ENCODE data around the gene GMPS.
"Not testable (repeated sequence)": the region's sequence is repeated elsewhere in the genome, so short reads cannot be mapped to it uniquely, and the experiment has no call there.

The GMPS gene

DNA sequence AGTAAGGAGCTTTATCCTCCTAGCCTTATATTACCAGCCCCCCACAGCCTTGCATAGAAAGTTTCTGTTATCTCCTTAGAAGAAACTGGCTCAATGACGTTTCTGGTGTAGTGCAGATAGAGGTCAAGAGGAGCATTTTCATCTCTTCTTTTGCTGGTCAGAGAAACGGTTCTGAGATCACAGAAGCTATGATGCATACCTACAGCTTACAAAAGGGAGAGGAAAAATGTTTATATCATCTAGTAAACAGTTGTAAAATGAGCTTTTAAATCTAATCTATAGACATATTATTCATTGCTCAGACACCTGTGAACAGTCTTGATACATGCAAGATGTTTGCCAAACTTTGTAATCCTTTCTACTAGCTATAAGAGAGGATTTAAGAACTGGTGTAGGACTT, 68.0 kb downstream of the GMPS start:
- no peak for DNase-seq (ENCODE audit: low read depth in 4 of 4, low spot score in 1 of 4)

DNA sequence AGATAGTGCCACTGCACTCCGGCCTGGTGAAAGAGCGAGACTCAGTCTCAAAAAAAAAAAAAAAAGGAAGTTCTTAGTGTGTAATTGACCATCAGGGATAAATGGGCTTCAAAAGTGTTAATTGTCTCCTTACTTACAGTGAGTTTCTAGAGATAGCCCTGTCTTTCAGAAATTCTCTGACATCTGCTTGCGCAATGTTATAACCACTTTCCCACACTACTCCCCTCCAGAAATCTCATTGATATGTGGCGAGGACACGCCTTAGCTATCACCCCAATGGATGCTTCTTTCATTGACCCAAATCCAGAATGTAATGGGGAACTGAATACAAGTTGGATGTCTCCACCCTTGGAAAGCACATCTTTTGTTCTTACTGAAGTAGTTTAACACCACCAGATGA, 70.9 kb downstream of the GMPS start:
- DNase-seq (ENCODE audit: low read depth in 4 of 4, low spot score in 1 of 4): no peak

DNA sequence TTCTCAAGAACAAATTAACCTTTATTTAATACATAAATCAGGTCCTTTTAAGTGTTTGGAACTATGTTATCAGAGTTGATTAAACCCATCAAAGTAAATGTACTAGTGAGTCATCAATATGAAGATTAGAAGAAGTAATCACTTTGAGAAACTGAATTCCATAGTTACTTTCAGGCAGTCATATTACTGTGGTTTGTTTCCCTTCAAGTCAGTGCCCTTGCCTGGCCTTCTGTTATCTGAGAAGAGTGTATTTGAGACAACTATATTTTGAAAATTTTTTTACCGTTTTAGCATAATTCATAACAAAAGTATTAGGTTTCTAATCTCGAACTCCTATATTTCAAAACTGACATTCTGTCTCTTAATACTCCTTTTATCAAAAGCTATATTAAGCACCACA, 73.6 kb downstream of the GMPS start:
- no peak for DNase-seq (ENCODE audit: low read depth in 4 of 4, low spot score in 1 of 4)

DNA sequence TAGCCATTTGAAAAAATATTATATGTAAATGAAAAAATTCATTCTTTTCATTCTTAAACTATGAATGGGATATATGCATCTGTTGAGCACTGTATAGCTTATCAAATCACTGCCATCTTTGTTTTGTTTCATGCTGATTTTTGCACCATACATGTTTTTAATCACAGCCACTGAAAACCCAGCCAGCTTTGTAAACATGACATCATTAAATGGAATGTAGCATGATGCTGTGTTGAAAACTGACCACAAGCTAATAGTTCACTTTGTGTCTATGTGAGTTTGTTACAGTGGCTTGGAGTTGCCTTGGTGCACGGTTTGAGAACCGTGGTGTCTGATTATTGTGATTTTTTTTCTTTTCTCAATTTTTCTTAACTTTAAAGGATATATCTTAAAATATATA, 75.7 kb downstream of the GMPS start:
- no peak for DNase-seq (ENCODE audit: low read depth in 4 of 4, low spot score in 1 of 4)

DNA sequence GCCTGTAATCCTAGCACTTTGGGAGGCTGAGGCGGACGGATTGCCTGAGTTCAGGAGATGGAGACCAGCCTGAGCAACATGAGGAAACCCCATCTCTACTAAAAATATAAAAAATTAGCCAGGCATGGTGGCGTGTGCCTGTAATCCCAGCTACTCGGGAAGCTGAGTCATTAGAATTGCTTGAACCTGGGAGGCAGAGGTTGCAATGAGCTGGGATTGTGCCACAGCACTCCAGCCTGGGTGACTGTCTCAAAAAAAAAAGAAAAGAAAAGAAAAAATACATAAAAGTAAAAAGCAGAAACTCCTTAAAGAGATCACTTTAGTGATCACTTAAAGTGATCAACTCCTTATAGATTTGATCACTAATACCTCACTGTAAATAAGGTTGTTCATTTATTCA, 78.0 kb downstream of the GMPS start:
- no peak for DNase-seq (ENCODE audit: low read depth in 4 of 4, low spot score in 1 of 4)

DNA sequence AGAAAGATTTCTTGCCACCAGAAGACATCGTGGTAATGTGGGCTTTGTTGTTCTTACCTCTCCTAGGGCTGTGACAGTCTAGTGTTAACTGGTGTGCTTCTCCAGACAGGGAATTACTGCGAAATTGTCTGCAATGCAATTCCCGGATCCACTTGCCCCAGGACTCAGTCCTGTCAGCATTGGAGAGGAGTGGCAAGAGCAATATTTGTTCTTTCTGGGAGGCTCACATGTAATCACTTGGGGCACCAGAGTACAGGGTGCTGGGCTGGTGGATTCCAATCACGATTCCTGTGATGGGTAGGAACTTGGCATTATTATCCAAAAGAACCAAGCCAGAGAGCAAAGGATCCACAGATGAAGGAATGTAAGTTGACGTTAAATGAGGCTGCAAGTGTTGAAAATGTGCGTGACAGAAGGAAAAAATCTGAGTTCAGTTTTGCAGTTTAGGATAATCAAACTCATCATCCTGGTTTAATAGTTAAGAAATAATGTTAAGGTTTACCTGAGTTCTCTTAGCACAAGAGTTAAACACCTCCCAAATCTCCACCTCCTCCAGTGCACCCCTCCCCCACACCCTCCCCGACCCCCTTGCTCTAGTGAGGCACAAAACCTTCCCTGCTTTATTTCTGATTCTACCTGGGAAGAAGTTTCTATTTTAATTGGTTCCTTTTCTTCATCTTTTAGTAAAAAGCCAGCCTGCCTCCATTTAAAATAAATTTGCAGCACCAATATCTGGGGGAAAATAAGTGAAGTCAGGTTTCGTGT, 79.2 kb downstream of the GMPS start:
- no peak for DNase-seq (ENCODE audit: low read depth in 4 of 4, low spot score in 1 of 4)

DNA sequence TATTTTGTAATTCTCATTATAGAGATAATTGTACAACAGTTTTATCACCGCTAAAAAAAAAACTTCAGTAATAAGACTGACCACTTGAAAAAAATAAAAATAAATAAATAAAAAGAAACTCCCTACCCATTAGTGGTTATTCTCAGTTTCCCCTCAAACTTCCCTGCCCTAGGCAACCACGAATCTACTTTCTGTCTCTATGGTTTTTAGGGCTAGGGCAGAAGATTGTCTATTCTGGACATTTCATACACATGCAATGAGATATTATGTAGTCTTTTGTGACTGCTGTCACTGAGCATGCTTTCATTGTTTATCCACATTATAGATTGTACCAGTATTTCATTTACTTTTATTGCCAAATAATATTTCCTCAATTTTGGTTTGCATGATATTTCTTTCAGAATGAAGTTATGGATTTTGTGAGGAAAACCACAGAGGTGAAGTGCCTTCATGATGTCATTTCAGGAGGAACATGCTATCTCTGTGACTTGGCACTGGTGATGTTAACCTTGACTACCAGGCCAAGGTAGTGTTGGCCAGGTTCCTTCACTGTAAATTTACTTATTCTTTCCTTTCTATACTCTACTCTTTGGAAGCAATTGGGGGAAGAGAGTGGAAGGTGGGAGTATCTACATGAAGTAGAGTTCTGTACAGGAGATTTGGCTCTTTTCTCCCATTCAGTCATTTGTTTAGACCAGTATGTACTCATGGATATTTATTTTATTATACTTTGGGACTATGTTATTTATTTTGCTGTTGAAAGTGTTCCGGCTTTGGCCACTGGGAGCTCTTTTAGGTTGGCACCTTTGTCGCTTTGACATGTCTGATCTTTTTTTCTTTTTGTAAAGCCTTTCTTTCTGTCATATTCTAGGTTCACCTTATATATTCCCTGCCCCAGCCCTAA, 86.3 kb downstream of the GMPS start:
- DNase-seq (ENCODE audit: low read depth in 4 of 4, low spot score in 1 of 4): no peak

DNA sequence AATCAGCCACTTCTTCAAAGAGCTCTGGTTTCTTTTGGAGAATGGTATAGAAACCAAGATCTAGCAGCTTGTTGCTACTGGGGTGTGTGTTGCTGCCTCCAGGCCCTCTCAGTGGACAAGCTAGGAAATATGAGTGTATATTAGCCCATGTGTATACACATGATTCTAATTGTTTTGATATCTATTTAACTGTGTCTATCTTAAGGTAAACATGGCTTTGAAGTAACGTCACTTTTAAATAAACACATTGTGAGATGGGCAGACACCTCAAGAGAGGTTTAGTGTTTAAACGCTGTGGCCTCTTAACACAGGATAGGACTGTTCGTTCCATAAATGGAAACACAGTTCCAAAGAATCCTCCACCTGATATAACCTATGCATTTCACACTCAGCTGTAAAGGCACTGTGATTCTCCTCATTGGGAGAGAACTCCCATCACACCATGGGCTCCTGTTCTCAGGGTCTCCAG, 87.0 kb downstream of the GMPS start:
- DNase-seq (ENCODE audit: low read depth in 4 of 4, low spot score in 1 of 4): no peak

DNA sequence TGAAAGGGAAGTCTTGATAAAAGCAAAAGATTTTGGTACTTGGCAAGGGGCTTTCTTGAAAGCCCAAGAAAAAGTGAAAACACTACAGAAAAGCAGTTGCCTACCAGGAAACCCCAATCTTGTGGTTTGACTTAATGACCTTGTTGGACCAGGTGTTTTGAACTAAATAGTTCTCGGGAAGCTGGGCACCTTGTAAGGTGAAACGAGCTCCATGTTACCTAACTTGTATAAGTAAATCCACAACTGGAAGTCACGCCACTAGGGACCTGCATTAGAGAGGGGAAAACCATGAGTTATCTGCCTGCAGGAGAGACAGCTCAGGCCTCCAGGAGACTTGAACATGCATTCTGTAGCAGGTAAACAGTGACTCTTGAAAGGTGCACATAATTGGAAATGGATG, 88.2 kb downstream of the GMPS start:
- no peak for DNase-seq (ENCODE audit: low read depth in 4 of 4, low spot score in 1 of 4)

DNA sequence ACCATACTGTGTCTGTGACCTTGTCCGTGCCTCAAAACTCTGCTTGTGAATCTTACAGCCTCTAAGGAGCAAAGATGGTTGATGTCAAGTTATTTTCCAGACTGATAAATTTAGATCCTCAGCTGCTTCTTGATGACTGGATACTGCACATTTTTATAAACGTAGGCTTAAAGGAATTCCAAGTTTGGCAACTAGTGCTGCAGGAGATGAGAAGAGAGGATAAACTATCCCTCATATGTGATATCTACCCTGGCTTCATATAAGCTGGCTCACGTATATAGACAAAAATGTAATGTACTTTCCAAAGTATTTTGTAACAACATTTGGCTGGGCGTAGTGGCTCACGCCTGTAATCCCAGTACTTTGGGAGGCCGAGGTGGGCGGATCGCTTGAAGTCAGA, 89.6 kb downstream of the GMPS start:
- DNase-seq (ENCODE audit: low read depth in 4 of 4, low spot score in 1 of 4): no peak

DNA sequence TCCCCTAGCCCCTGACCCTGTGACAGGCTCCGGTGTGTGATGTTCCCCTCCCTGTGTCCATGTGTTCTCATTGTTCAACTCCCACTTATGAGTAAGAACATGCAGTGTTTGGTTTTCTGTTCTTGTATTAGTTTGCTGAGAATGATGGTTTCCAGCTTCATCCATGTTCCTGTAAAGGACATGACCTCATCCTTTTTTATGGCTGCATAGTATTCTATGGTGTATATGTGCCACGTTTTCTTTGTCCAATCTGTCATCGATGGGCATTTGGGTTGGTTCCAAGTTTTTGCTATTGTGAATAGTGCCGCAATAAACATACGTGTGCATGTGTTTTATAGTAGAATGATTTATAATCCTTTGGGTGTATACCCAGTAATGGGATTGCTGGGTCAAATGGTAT, 90.6 kb downstream of the GMPS start:
- DNase-seq (ENCODE audit: low read depth in 4 of 4, low spot score in 1 of 4): not testable (repeated sequence)

DNA sequence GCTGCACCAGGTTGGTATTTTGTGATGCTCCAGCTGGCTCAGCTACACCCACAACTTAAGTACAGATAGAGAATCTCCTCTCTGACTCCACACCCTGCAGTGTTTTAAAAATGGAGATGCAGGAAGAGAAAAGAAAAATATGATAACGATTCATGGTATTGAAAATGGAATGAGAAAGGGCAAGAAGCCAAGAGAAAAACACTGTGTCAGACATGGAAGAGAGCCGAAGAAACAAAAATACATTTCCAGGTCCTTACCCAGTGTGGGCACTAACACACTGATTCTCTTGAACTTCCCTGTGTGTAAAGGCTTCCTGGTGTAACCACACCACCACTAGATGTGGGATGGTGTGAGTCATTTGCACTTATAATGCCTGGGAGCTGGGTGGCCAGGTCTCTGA, 93.1 kb downstream of the GMPS start:
- no peak for DNase-seq (ENCODE audit: low read depth in 4 of 4, low spot score in 1 of 4)

DNA sequence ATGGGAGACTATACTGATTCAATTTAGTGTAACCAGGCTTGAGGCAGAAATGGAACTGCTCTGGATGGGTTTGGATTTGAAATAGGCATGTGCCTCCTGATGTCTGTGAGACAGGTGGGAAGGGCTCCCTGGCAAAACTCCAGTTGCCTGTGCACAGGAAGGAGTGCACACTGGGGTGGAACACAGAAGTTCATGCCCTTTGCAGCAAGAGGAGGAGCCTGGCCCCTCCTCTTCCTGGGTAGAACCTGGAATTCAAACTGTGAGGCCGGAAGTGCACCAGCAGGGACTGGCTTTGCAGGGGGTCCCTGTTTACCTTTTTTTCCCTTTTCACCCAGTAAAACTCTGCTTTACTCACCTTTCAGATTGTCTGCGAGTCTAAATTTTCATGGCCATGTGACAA, 99.9 kb downstream of the GMPS start:
- no peak for DNase-seq (ENCODE audit: low read depth in 4 of 4, low spot score in 1 of 4)

DNA sequence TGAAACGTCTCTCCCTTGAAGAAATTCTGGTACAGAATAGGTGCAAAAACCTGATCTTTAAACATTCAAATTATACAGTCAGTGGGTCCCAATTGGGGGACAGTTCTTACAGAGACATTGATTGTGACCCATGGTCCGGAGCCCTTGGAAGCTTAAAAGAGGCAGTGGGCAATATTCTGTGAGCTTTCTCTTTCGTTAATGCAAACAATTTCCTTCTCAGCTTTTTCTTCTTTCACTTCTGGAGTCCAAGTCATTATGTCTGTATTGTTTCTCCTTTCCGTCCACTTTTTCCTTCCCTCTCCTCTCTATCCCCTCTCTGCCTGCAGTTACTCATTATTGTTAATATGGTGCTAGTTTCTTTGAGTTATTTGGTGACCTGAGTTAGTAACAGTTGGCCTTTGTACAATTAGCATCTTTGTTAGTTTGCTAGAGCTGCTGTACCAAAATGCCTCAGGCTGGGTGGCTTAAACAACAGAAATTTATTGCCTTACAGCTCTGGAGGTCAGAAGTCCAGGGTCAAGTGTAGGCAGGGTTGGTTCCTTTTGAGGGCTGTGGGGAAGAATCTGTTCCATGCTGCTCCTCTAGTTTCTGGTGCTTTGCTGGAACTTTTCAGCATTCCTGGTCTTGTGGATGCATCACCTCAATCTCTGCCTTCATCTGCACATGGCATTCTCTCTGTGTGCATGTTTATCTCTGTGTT, 102.6 kb downstream of the GMPS start:
- DNase-seq (ENCODE audit: low read depth in 4 of 4, low spot score in 1 of 4): no peak

DNA sequence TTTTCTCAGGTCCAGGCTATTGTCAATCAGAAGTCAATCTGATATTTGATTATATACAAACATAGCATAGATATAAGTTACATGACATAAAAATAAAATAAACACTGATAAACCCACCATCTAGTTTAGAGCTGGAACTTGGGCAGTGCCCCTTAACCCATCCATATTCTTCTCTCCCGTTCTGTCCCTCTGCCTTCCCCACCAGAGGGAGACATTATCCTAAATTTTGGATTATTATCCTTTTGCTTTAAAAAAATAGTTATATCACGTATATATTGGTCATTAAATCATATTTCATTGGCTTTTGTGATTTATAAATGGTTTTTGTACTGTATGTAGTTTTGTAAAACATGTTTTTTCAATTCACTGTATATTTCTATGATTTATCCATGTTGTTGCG, 107.9 kb downstream of the GMPS start:
- no peak for DNase-seq (ENCODE audit: low read depth in 4 of 4, low spot score in 1 of 4)

DNA sequence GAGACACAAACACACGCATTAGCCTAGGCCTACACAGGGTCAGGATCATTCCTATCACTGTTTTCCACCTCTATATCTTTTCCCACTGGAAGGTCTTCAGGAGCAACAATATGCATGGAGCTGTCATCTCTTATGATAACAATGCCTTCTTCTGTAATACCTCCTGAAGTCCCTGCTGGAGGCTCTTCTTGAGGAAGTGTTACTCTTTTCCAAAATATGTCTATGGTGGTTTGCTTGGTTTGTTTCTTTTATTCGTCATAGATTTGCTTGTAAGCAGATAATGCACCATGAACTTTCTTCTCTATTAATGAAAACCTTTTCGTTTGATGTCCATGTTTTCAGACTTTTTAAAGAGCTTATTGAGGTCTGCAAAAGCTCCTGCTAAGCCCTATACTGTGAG, 109.3 kb downstream of the GMPS start:
- no peak for DNase-seq (ENCODE audit: low read depth in 4 of 4, low spot score in 1 of 4)

DNA sequence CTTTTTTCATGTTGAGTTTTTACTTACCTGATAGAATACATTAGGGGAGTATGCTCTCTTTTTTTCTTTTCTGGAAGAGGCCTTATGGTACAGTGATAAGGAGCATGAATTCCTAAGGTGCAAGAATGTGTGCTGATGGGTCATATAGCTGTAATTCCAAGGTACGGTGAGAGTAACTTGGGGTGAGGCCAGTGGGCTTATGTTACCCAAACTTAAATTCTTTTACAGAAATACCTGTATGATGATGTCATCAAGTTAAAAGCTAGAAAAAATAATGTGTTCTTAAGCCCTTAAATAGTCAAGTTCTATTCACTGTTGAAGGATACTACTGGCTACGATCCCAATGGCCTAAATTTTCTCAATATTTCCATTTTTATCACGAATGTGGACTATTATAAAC, 111.2 kb downstream of the GMPS start:
- DNase-seq (ENCODE audit: low read depth in 4 of 4, low spot score in 1 of 4): no peak

DNA sequence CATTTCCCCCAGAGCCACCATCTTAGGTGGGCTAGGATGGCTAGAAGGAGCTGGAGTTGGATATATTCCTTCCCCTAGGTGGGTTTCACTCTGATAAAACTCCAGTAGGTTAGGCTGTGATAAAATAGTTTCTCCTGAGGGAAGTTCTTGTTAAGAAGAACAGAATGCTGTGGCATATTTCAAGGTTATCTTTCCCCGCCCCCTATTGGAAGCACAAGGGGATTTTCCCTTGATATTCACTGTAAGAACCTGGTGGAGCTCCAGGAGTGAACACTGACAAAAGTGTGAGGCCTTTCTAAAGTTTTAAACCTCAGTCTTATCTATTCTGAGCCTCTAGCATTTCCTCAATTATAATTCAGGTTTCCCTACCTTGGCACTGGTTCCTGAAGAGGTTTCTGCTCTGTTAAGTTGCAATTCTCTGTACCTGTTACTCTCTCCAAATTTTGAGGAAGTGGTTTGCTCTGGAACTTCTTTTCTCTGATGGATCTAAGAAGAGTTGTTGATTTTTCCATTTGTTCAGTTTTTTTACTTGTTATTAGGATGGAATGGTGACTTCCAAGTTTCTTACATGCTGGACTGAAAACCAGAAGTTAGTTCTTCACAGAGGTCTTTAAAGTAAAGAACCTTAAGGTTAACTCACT, 113.5 kb downstream of the GMPS start:
- DNase-seq (ENCODE audit: low read depth in 4 of 4, low spot score in 1 of 4): no peak

DNA sequence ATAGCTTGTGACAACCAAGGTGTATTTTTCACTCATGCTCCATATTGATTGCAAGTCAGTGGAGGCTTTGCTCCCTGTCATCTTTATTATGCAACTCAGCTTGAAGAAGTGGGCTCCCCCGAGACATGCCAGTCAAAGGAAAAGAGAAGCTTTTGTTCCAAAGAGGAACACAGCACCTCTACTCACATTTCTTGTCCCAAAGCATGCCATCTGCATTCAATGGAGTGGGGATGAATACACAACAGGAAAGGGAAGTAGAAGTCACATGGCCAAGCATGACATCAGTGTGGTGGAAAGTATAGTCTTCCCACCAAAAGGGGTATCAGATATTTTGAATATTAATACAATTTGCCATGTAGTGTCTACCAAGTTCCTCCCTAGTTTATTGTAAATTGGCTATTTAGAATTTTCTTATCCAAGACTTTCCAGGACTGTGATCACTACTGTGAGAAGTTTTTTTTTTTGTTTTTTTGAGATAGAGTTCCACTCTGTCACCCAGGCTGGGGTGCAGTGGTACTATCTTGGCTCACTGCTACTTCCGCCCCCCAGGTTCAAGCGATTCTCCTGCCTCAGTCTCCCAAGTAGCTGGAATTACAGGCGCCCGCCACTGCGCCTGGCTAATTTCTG, 114.5 kb downstream of the GMPS start:
- DNase-seq (ENCODE audit: low read depth in 4 of 4, low spot score in 1 of 4): no peak

DNA sequence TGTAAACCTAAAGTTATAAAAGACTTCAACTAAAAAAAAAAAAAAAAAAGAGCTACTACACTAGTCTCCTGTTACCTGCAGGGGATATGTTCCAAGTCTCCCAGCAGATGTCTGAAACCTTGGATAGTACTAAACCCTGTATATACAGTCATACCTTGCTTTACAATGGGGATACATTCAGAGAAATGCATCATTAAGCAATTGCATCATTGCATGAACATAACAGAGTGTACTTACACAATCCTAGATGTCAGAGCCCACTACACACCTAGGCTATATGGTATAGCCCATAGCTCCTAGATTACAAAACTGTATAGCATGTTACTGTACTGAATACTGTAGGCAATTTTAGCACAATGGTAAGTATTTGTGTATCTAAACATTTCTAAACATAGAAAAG, 119.1 kb downstream of the GMPS start:
- no peak for DNase-seq (ENCODE audit: low read depth in 4 of 4, low spot score in 1 of 4)

DNA sequence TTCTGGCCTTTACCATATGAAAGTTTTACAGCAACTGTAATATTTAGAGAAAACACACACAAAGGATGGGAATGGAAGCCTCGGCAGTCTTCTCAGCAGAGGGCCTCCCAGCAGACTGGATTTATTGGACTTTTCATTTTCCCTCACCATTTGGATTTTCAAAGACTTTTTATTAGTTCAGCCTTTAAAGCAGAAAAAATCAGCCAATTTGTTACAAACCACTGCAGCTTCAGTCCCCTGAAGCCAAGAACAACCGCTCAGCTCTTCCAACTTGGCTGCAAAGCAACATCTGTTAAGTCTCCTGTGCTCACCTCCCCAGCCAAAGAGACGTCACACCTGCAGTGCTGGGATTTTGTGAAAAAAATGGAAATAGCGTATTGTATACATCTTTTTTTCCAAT, 120.8 kb downstream of the GMPS start:
- no peak for DNase-seq (ENCODE audit: low read depth in 4 of 4, low spot score in 1 of 4)

Measured in stimulated activated CD4-positive, alpha-beta T cell treated with anti-CD3 and anti-CD28 coated beads, Interleukin-1b, Interleukin-23, amount 100 ng/mL, for 24 hours (primary cell).